Erythroblast (primary cell): ENCODE results near the gene MEF2C.

Experiments
- GATA1 ChIP-seq: IDR thresholded peaks from 2 replicates; pipeline ENCODE4 v1.6.1; 2011; ENCODE audit warnings: low read depth, mild to moderate bottlenecking, control low read depth, low read length, moderate library complexity
- POLR2A ChIP-seq: IDR thresholded peaks from 2 replicates; pipeline ENCODE4 v1.6.1; 2011; ENCODE audit warnings: mild to moderate bottlenecking, low read length

DNA sequence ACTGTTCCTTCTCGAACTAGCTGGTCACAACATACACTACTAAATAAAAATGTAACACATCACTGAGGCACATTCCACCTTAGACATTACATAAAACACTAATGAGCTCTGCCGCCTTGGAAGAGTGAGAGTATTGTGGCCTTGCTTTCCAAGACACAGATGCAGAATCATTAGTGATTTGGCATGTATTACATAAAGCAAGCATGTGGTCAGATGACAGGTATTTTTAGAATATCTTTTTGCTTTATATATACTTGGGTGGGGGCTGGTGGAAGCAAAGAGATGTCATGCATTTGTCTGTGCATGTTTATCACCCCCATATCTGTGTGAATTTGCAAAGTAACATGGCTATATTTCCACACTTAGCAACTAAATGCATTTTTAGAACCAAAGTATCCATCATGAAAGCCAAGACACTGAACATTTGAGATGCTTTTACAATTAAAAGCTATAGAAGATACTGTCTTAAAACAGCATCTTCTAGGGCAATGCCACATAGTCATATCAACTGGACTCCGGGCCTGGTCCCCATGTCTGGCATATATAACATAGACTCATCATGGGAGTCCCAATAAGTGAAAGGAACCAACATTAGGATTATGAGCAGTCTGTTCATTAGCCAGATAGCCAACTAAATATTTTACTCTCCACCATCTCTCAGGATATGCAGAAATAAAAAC lies 213.5 kb downstream of the MEF2C start:
- TF ChIP-seq POLR2A: no peak
- TF ChIP-seq GATA1: no peak
